Fibroblast of skin of abdomen (primary cell): Measurements from ENCODE around the gene GPR63.

Experiments used
- DNase-seq: peaks from one replicate; pipeline ENCODE4 v3.0.0-alpha.2; 2013

The GPR63 gene

GRCh38 chr6:96821034-96821433 is 16.2 kb downstream of the GPR63 start:
- DNase-seq: no peak

- DNase-seq: peak; percentile 18
Measured at GRCh38 chr6:96816301-96816817, 20.9 kb downstream of the GPR63 start.

GRCh38 chr6:96814625-96815024 is 22.7 kb downstream of the GPR63 start:
- no peak for DNase-seq

- peak; percentile 42 for DNase-seq
Measured at GRCh38 chr6:96812077-96812703, 25.1 kb downstream of the GPR63 start.

- DNase-seq: no peak
Measured at GRCh38 chr6:96811670-96812069, 25.6 kb downstream of the GPR63 start.

GRCh38 chr6:96811136-96811535 is 26.1 kb downstream of the GPR63 start:
- DNase-seq: no peak

GRCh38 chr6:96809119-96809518 is 28.2 kb downstream of the GPR63 start:
- DNase-seq: no peak

- DNase-seq: no peak
Measured at GRCh38 chr6:96803106-96803481, 34.2 kb downstream of the GPR63 start.

- DNase-seq: no peak
Measured at GRCh38 chr6:96795481-96795880, 41.8 kb downstream of the GPR63 start.

- DNase-seq: peak; percentile 59
Measured at GRCh38 chr6:96794980-96795379, 42.3 kb downstream of the GPR63 start.

- DNase-seq: no peak
Measured at GRCh38 chr6:96792561-96793190, 44.6 kb downstream of the GPR63 start.

- no peak for DNase-seq
Measured at GRCh38 chr6:96789871-96790270, 47.4 kb downstream of the GPR63 start.

- DNase-seq: no peak
Measured at GRCh38 chr6:96787846-96788580, 49.3 kb downstream of the GPR63 start.

- no peak for DNase-seq
Measured at GRCh38 chr6:96786336-96786735, 50.9 kb downstream of the GPR63 start.

GRCh38 chr6:96784650-96785049 is 52.6 kb downstream of the GPR63 start:
- no peak for DNase-seq

GRCh38 chr6:96783307-96783706 is 54.0 kb downstream of the GPR63 start:
- DNase-seq: no peak

GRCh38 chr6:96781557-96781956 is 55.7 kb downstream of the GPR63 start:
- DNase-seq: no peak

- no peak for DNase-seq
Measured at GRCh38 chr6:96777113-96777512, 60.2 kb downstream of the GPR63 start.

GRCh38 chr6:96775727-96776400 is 61.4 kb downstream of the GPR63 start:
- DNase-seq: no peak

GRCh38 chr6:96766769-96767168 is 70.5 kb downstream of the GPR63 start:
- DNase-seq: no peak

- DNase-seq: no peak
Measured at GRCh38 chr6:96762599-96762998, 74.7 kb downstream of the GPR63 start.

- DNase-seq: no peak
Measured at GRCh38 chr6:96761794-96762193, 75.5 kb downstream of the GPR63 start.

GRCh38 chr6:96760153-96760687 is 77.1 kb downstream of the GPR63 start:
- no peak for DNase-seq
